H1 (cell line): Measurements from ENCODE around the gene SHROOM2. TPM values are rescaled to one million over a fixed set of nuclear protein-coding genes. Genes with fewer than 3 reads are reported as not detected.

Experiments used
- EZH2 ChIP-seq: fragments of 200-600 bp; sonication (generic); IDR thresholded peaks from 2 replicates; pipeline ENCODE4 v1.7.1; 2012; ENCODE audit warnings: low read depth, mild to moderate bottlenecking, moderate library complexity, low read length, inconsistent platforms; ENCODE audit not compliant: severe bottlenecking
- JUN ChIP-seq: IDR thresholded peaks from 2 replicates; pipeline ENCODE4 v1.6.1; 2011; ENCODE audit warnings: low read depth, mild to moderate bottlenecking, improper control_type of control experiment, low read length
- polyA plus RNA-seq, 7 experiments: library from polyadenylated mRNA; depleted of rRNA in 3 of 7; stranded (reverse) in 5 of 7; unstranded in 2 of 7; fragments of >200 nt in 5 of 7; fragments of 200-250 nt in 2 of 7; gene quantifications; 1 replicate in 5 of 7; 2 replicates in 1 of 7; 4 replicates in 1 of 7; pipeline versions ENCODE4 v1.2.1 to v1.2.3, GENCODE V29; 2011 to 2013; ENCODE audit warnings: missing spikeins in 2 of 7, mixed read lengths in 2 of 7
- total RNA-seq: library from RNA; stranded (reverse); fragmentation: NEBNext Ultra II Directional; extraction: Animal tissue kit (Norgen Biotek cat#: 25700); gene quantifications from 2 replicates; pipeline ENCODE4 v1.2.1, GENCODE V29; 2021

SHROOM2 gene
- total and polyA plus RNA-seq, 2 of the 8 experiments (the other 6 are each of a cell fraction or from before 2014, with no cell fraction given) = 3.4 to 14.2 TPM

GRCh38 chrX:9758021-9758638, 28.1 kb upstream of the SHROOM2 start (continued):
- no peak for TF ChIP-seq JUN
- no peak for TF ChIP-seq EZH2
- TF ChIP-seq, all 59 proteins: peak for 0
